NB4 (cell line): Measurements from ENCODE around the gene MAGOHB.

Experiments
- CTCF ChIP-seq: IDR thresholded peaks from one replicate; pipeline ENCODE4 v1.5.1; 2012; ENCODE audit warnings: low read depth, low read length
- MYC ChIP-seq: IDR thresholded peaks from 2 replicates; pipeline ENCODE4 v1.6.1; 2011; ENCODE audit warnings: low read depth, low read length

- TF ChIP-seq MYC (no peak), CTCF (no peak)
Observed at GRCh38 chr12:10612110-10612509, 1.3 kb downstream of the MAGOHB start.
